ENCODE results near the gene ICAM5. TPM values are rescaled to one million over a fixed set of nuclear protein-coding genes. Genes with fewer than 3 reads are reported as not detected.
A peak's percentile ranks its signal among the peaks of the same experiment; 100 is the strongest.
"Not testable (repeated sequence)": the region's sequence is repeated elsewhere in the genome, so short reads cannot be mapped to it uniquely, and the experiment has no call there.

ICAM5 gene
- total and polyA plus RNA-seq, 10 of the 15 experiments (the other 5 are each of a cell fraction or from before 2014, with no cell fraction given): 0.14 to 4.6 (median 0.94) TPM; not detected in 2

GRCh38 chr19:10335352-10335985 is 45.7 kb downstream of the ICAM5 start (continued):
- TF ChIP-seq FOXK2 (IDR thresholded peaks at IDR 0.05): no peak
- no peak for TF ChIP-seq TCF12 (IDR thresholded peaks at IDR 0.05; ENCODE audit: low read depth, low read length)
- TF ChIP-seq HCFC1 (IDR thresholded peaks at IDR 0.05; ENCODE audit: low read length): no peak

- CTCF ChIA-PET: interaction anchor here (0.6 to 1.2 kb wide), 2 partner anchors 19 to 66 kb away, joined by 3 read pairs; partner anchors contain the start of gene ICAM1
- intact Hi-C loops (cut with micrococcal nuclease; ENCODE audit: unreplicated experiment): not testable (repeated sequence)
These were observed 47.0 kb downstream of the ICAM5 start for GRCh38 chr19:10336725-10337124.

GRCh38 chr19:10338940-10339339 is 49.2 kb downstream of the ICAM5 start:
- DNase-seq (ENCODE audit: low read depth, low spot score) (no peak), ATAC-seq (peak; percentile 2), FAIRE-seq (peak; percentile 47)
- Histone ChIP-seq H3K27ac (ENCODE audit: control insufficient read depth, insufficient read depth) (peak overlapping the region; percentile 85), H4K20me1 (ENCODE audit: control insufficient read depth, insufficient read depth) (no peaks in the 10 kb centered on the region), H2AFZ (ENCODE audit: control insufficient read depth, low read depth, low read length) (peak overlapping the region; percentile 81), H3K36me3 (ENCODE audit: control insufficient read depth in 2 of 2, insufficient read depth in 2 of 2, low read length in 1 of 2) (peaks cover 4 to 9% of the 10 kb centered on the region in 2 experiments; a peak in 3 of 4 replicates), H3K4me3 (peak overlapping the region; percentile 90), H3K4me1 (ENCODE audit: control insufficient read depth, insufficient read depth, low read length) (peaks cover 17% of the 10 kb centered on the region), H3K79me2 (ENCODE audit: control insufficient read depth, insufficient read depth, low read length) (peaks cover 20% of the 10 kb centered on the region), H3K9me3 (replicated peaks; ENCODE audit: control insufficient read depth, insufficient read depth, low read length) (no peaks in the 10 kb centered on the region), H3K9ac (ENCODE audit: control insufficient read depth, insufficient read depth, low read length) (peak overlapping the region; percentile 85), H3K27me3 (replicated peaks in 1 of 2; ENCODE audit: control insufficient read depth in 2 of 2, insufficient read depth in 2 of 2, low read length in 1 of 2) (no peaks in the 10 kb centered on the region), H3K4me2 (ENCODE audit: control insufficient read depth, insufficient read depth) (peak overlapping the region; percentile 100)
- WGBS (ENCODE audit: insufficient coverage, insufficient replicate concordance, low lambda C conversion rate, missing lambda C conversion rate): 0% methylated on average over 6 of the region's 6 CpGs
- TF ChIP-seq SMARCA5 (IDR thresholded peaks at IDR 0.05) (0 out of 2 replicates have a peak, but pooled peaks have one; percentile 19), HDGF (IDR thresholded peaks at IDR 0.05) (peak; percentile 66; the same call in 1 of the 2 replicates), BACH1 (IDR thresholded peaks at IDR 0.05; ENCODE audit: borderline replicate concordance) (no peak), SUPT20H (IDR thresholded peaks at IDR 0.05; ENCODE audit: borderline replicate concordance, control insufficient read depth, low read depth, low read length) (no peak), BCLAF1 (IDR thresholded peaks at IDR 0.05) (no peak)
- ChIA-PET CTCF (interaction anchor here (0.6 to 0.7 kb wide), 2 partner anchors 24 to 65 kb away, joined by 4 to 5 read pairs; no protein-coding TSS in a partner anchor), POLR2A (no interaction called here), RAD21 (ENCODE audit: unreplicated experiment) (interaction anchor here (1.3 to 1.9 kb wide), 2 partner anchors 68 to 70 kb away, joined by 4 to 10 read pairs; partner anchors contain the start of gene ICAM1), SMC1A (ENCODE audit: uncharacterized antibody, unreplicated experiment) (interaction anchor here (1.8 kb wide), 1 partner anchor 10 kb away, joined by 4 read pairs; no protein-coding TSS in a partner anchor)
- intact Hi-C loops (cut with micrococcal nuclease; ENCODE audit: unreplicated experiment): no loop called here
- in situ Hi-C loops (cut with MboI): no loop called here
- BruUV-seq (replicated peaks): TSS peak; percentile 71

More at GRCh38 chr19:10336725-10337124, 47.0 kb downstream of the ICAM5 start:
- POLR2A ChIA-PET: interaction anchor here (0.5 to 0.7 kb wide), 3 partner anchors 67 to 204 kb away, joined by 3 to 6 read pairs (median 5); no protein-coding TSS in a partner anchor
- H2AFZ ChIP-seq (ENCODE audit: control insufficient read depth, low read depth, low read length); BruUV-seq (replicated peaks); H3K9me3 ChIP-seq (replicated peaks; ENCODE audit: control insufficient read depth, insufficient read depth, low read length); H4K20me1 ChIP-seq (ENCODE audit: control insufficient read depth, insufficient read depth); H3K27ac ChIP-seq (ENCODE audit: control insufficient read depth, insufficient read depth); H3K4me2 ChIP-seq (ENCODE audit: control insufficient read depth, insufficient read depth); SMC1A ChIA-PET (ENCODE audit: uncharacterized antibody, unreplicated experiment); H3K4me3 ChIP-seq; RAD21 ChIA-PET (ENCODE audit: unreplicated experiment); ATAC-seq; FAIRE-seq; DNase-seq (ENCODE audit: low read depth, low spot score); H3K36me3 ChIP-seq (ENCODE audit: control insufficient read depth in 2 of 2, insufficient read depth in 2 of 2, low read length in 1 of 2); H3K9ac ChIP-seq (ENCODE audit: control insufficient read depth, insufficient read depth, low read length); in situ Hi-C loops (cut with MboI); H3K27me3 ChIP-seq (replicated peaks in 1 of 2; ENCODE audit: control insufficient read depth in 2 of 2, insufficient read depth in 2 of 2, low read length in 1 of 2): not testable (repeated sequence)
- peaks cover 40% of the 10 kb centered on the region for H3K79me2 ChIP-seq (ENCODE audit: control insufficient read depth, insufficient read depth, low read length)
- 98% methylated on average over 8 of the region's 9 CpGs for WGBS (ENCODE audit: insufficient coverage, insufficient replicate concordance, low lambda C conversion rate, missing lambda C conversion rate)
- peaks cover 25% of the 10 kb centered on the region for H3K4me1 ChIP-seq (ENCODE audit: control insufficient read depth, insufficient read depth, low read length)

Measured in GM12878 (cell line).